HEK293 (cell line): ENCODE data around the gene VANGL2.

Experiments
- CTCF ChIA-PET: fragments of 350-600 bp; formaldehyde crosslinking; extraction: SDS; loops from one replicate; lab custom pipeline; 2021; ENCODE audit warnings: antibody characterized with exemption; lab: Yijun Ruan, JAX
- POLR2A ChIA-PET: fragments of 300-600 bp; formaldehyde crosslinking; extraction: SDS; loops from one replicate; lab custom pipeline; 2020; ENCODE audit warnings: antibody characterized with exemption, inconsistent platforms; lab: Yijun Ruan, JAX
- H3K27ac ChIP-seq: fragments of 200-500 bp; sonication (Bioruptor generic); 2 replicates; pipeline ENCODE4 v1.5.1; 2014; ENCODE audit warnings: low read depth, low read length, control low read depth, inconsistent platforms; ENCODE audit errors: extremely low read depth
- H3K36me3 ChIP-seq, 2 experiments: fragments of 200-500 bp in 1 of 2; sonication (Bioruptor generic) in 1 of 2; 1 replicate in 1 of 2; 2 replicates in 1 of 2; pipeline ENCODE4 v1.5.1; 2014 to 2017; ENCODE audit warnings: inconsistent platforms in 2 of 2, low read length in 2 of 2; ENCODE audit not compliant: control insufficient read depth in 2 of 2, insufficient read depth in 1 of 2
- H3K4me1 ChIP-seq: fragments of 200-500 bp; sonication (Bioruptor generic); 2 replicates; pipeline ENCODE4 v1.5.1; 2014; ENCODE audit warnings: mild to moderate bottlenecking, low read length, inconsistent platforms; ENCODE audit not compliant: control insufficient read depth, insufficient read depth
- H3K4me3 ChIP-seq: 2 replicates; pipeline ENCODE4 v1.5.1; 2011; ENCODE audit warnings: low read depth, mild to moderate bottlenecking, control low read depth, low read length, moderate library complexity
- H3K9me3 ChIP-seq: fragments of 200-500 bp; sonication (Bioruptor generic); 2 replicates; pipeline ENCODE4 v1.5.1; 2014; ENCODE audit warnings: low read depth, low read length, inconsistent platforms; ENCODE audit not compliant: control insufficient read depth, insufficient read depth
- BCL11A ChIP-seq: fragments of 450-650 bp; formaldehyde crosslinking; IDR thresholded peaks from 2 replicates; pipeline ENCODE4 v1.5.1; 2016; ENCODE audit warnings: low read depth, missing biosample characterization, missing genetic modification characterization
- BCL11B ChIP-seq: fragments of 450-650 bp; formaldehyde crosslinking; IDR thresholded peaks from 2 replicates; pipeline ENCODE4 v1.5.1; 2016; ENCODE audit warnings: low read depth, missing biosample characterization, missing genetic modification characterization
- GLI4 ChIP-seq: fragments of 450-650 bp; formaldehyde crosslinking; IDR thresholded peaks from 2 replicates; pipeline ENCODE4 v1.5.1; 2016; ENCODE audit warnings: missing biosample characterization, missing genetic modification characterization
- GLIS2 ChIP-seq: fragments of 450-650 bp; formaldehyde crosslinking; IDR thresholded peaks from 2 replicates; pipeline ENCODE4 v1.5.1; 2016; ENCODE audit warnings: missing biosample characterization, missing genetic modification characterization
- HOXD13 ChIP-seq: sonication (generic); formaldehyde crosslinking; IDR thresholded peaks from 2 replicates; pipeline ENCODE4 v1.8.0; 2022; ENCODE audit warnings: missing genetic modification reagents, borderline replicate concordance
- PRDM6 ChIP-seq: fragments of 450-650 bp; formaldehyde crosslinking; IDR thresholded peaks from 2 replicates; pipeline ENCODE4 v1.5.1; 2017; ENCODE audit warnings: missing biosample characterization, missing genetic modification characterization
- SP2 ChIP-seq: fragments of 450-650 bp; formaldehyde crosslinking; IDR thresholded peaks from 2 replicates; pipeline ENCODE4 v1.5.1; 2016; ENCODE audit warnings: missing biosample characterization, missing genetic modification characterization
- TCF7L2 ChIP-seq: IDR thresholded peaks from 2 replicates; pipeline ENCODE4 v1.6.1; 2011; ENCODE audit warnings: low read depth, mild to moderate bottlenecking, inconsistent platforms, low read length, moderate library complexity, borderline replicate concordance
- TSHZ1 ChIP-seq: fragments of 450-650 bp; formaldehyde crosslinking; IDR thresholded peaks from 2 replicates; pipeline ENCODE4 v1.5.1; 2016; ENCODE audit warnings: missing biosample characterization, missing genetic modification characterization, borderline replicate concordance
- WT1 ChIP-seq: fragments of 450-650 bp; formaldehyde crosslinking; IDR thresholded peaks from 2 replicates; pipeline ENCODE4 v1.5.1; 2016; ENCODE audit warnings: missing biosample characterization, missing genetic modification characterization
- YY1 ChIP-seq: fragments of 450-650 bp; formaldehyde crosslinking; IDR thresholded peaks from 2 replicates; pipeline ENCODE4 v1.5.1; 2018; ENCODE audit warnings: missing biosample characterization, missing genetic modification characterization
- ZBTB49 ChIP-seq: fragments of 450-650 bp; formaldehyde crosslinking; IDR thresholded peaks from 2 replicates; pipeline ENCODE4 v1.5.1; 2016; ENCODE audit warnings: missing biosample characterization, missing genetic modification characterization, low read depth
- ZFHX2 ChIP-seq: fragments of 450-650 bp; formaldehyde crosslinking; conservative IDR thresholded peaks from 2 replicates; pipeline ENCODE4 v1.5.1; 2016; ENCODE audit warnings: missing biosample characterization, missing genetic modification characterization
- ZNF155 ChIP-seq: fragments of 450-650 bp; formaldehyde crosslinking; IDR thresholded peaks from 2 replicates; pipeline ENCODE4 v1.5.1; 2016; ENCODE audit warnings: missing biosample characterization, missing genetic modification characterization
- ZNF169 ChIP-seq: fragments of 450-650 bp; formaldehyde crosslinking; IDR thresholded peaks from 2 replicates; pipeline ENCODE4 v1.5.1; 2016; ENCODE audit warnings: missing biosample characterization, missing genetic modification characterization
- ZNF184 ChIP-seq: fragments of 450-650 bp; IDR thresholded peaks from 2 replicates; pipeline ENCODE4 v1.5.1; 2018; ENCODE audit warnings: missing biosample characterization, mild to moderate bottlenecking, missing genetic modification characterization
- ZNF391 ChIP-seq: fragments of 450-650 bp; formaldehyde crosslinking; IDR thresholded peaks from 2 replicates; pipeline ENCODE4 v1.5.1; 2016; ENCODE audit warnings: low read depth, missing biosample characterization, missing genetic modification characterization, borderline replicate concordance
- ZNF561 ChIP-seq: fragments of 450-650 bp; IDR thresholded peaks from 2 replicates; pipeline ENCODE4 v1.5.1; 2018; ENCODE audit warnings: missing biosample characterization, missing genetic modification characterization, borderline replicate concordance
- ZNF580 ChIP-seq: fragments of 450-650 bp; formaldehyde crosslinking; IDR thresholded peaks from 2 replicates; pipeline ENCODE4 v1.5.1; 2016; ENCODE audit warnings: missing biosample characterization, missing genetic modification characterization
- ZNF596 ChIP-seq: fragments of 450-650 bp; IDR thresholded peaks from 2 replicates; pipeline ENCODE4 v1.5.0; 2018; ENCODE audit warnings: missing biosample characterization, mild to moderate bottlenecking, missing genetic modification characterization, moderate library complexity
- ZNF610 ChIP-seq: fragments of 450-650 bp; formaldehyde crosslinking; IDR thresholded peaks from 2 replicates; pipeline ENCODE4 v1.5.1; 2016; ENCODE audit warnings: missing biosample characterization, missing genetic modification characterization, borderline replicate concordance
- ZNF623 ChIP-seq: fragments of 450-650 bp; formaldehyde crosslinking; IDR thresholded peaks from 2 replicates; pipeline ENCODE4 v1.5.1; 2016; ENCODE audit warnings: missing biosample characterization, missing genetic modification characterization
- ZNF624 ChIP-seq: fragments of 450-650 bp; formaldehyde crosslinking; IDR thresholded peaks from 2 replicates; pipeline ENCODE4 v1.5.1; 2017; ENCODE audit warnings: missing biosample characterization, missing genetic modification characterization
- ZNF639 ChIP-seq: fragments of 450-650 bp; formaldehyde crosslinking; IDR thresholded peaks from 2 replicates; pipeline ENCODE4 v1.5.1; 2016; ENCODE audit warnings: missing biosample characterization, missing genetic modification characterization
- ZNF707 ChIP-seq: fragments of 450-650 bp; formaldehyde crosslinking; IDR thresholded peaks from 2 replicates; pipeline ENCODE4 v1.5.1; 2016; ENCODE audit warnings: missing biosample characterization, missing genetic modification characterization

VANGL2 gene

GRCh38 chr1:160400223-160400645 is at the start of gene VANGL2 (continued):
- 0 out of 2 replicates have a peak, but pooled peaks have one; percentile 37 for TF ChIP-seq ZNF639 (tag by site-specific recombination)
- no peak for TF ChIP-seq GLIS2 (tag by site-specific recombination)
- TF ChIP-seq ZFHX2 (tag by site-specific recombination) = 0 out of 2 replicates have a peak, but pooled peaks have one; percentile 3
- no peak for TF ChIP-seq ZNF596 (tag by site-specific recombination)
- TF ChIP-seq BCL11A = 0 out of 2 replicates have a peak, but pooled peaks have one; percentile 39
- 0 out of 2 replicates have a peak, but pooled peaks have one; percentile 28 for TF ChIP-seq ZNF580 (tag by site-specific recombination)
- peak; percentile 46 for TF ChIP-seq SP2
- 0 out of 2 replicates have a peak, but pooled peaks have one; percentile 28 for TF ChIP-seq BCL11B (tag by site-specific recombination)
- TF ChIP-seq WT1 (tag by site-specific recombination) = peak; percentile 4; the same call in 1 of the 2 replicates
- TF ChIP-seq ZNF707 (tag by site-specific recombination) = no peak
- peak; percentile 80 for TF ChIP-seq YY1 (tag by site-specific recombination)
- no peak for TF ChIP-seq PRDM6 (tag by site-specific recombination)
- TF ChIP-seq ZNF610 = no peak; the same call in 1 of the 2 replicates
- peak; percentile 79; the same call in 1 of the 2 replicates for TF ChIP-seq GLI4 (tag by site-specific recombination)
- TF ChIP-seq ZNF184 (tag by site-specific recombination) = no peak
- peak; percentile 59; the same call in 1 of the 2 replicates for TF ChIP-seq TSHZ1

- no peak for TF ChIP-seq ZNF169 (tag by site-specific recombination)
- no peak for TF ChIP-seq ZNF596 (tag by site-specific recombination)
- no peak for TF ChIP-seq ZNF561 (tag by site-specific recombination)
- TF ChIP-seq ZNF624 (tag by site-specific recombination) = no peak
- TF ChIP-seq ZNF391 (tag by site-specific recombination) = no peak
- TF ChIP-seq HOXD13 (CRISPR knock-in tag) = no peak
- TF ChIP-seq TCF7L2 = no peak
- no peak for TF ChIP-seq ZBTB49
- no peak for TF ChIP-seq ZNF155 (tag by site-specific recombination)
- TF ChIP-seq ZNF623 (tag by site-specific recombination) = no peak
- Histone ChIP-seq H3K4me1 (no peaks in the 10 kb centered on the region), H3K36me3 (peaks cover 49 to 100% of the 10 kb centered on the region in 2 experiments), H3K4me3 (no peak overlapping the region), H3K9me3 (no peaks in the 10 kb centered on the region), H3K27ac (no peak overlapping the region)
- ChIA-PET POLR2A (interaction anchor here (1.0 to 2.1 kb wide), 4 partner anchors 10 to 25 kb away, joined by 3 to 6 read pairs (median 4); partner anchors contain the start of gene NHLH1), CTCF (interaction anchor here (0.6 to 9.3 kb wide), 6 partner anchors 12 to 158 kb away, joined by 3 to 175 read pairs (median 4); no protein-coding TSS in a partner anchor)
Measured at GRCh38 chr1:160351629-160352028, 48.7 kb upstream of the VANGL2 start.
